Panc1 (cell line): Measurements from ENCODE around the gene POU2AF1. TPM values are rescaled to one million over a fixed set of nuclear protein-coding genes. Genes with fewer than 3 reads are reported as not detected.

Experiments
- ATAC-seq: fragments of 200-7000 bp; cut with Tn5 transposase; 2 replicates; pipeline ENCODE4 v1.9.1; 2020; ENCODE audit warnings: mild to moderate bottlenecking, moderate library complexity
- BruUV-seq: library from RNA; stranded (reverse); fragments of 400-500 nt; replicated peaks from 2 replicates; lab custom pipeline; 2021; lab: Mats Ljungman, UMichigan
- CTCF ChIA-PET: fragments of 300-600 bp; sonication (Branson Sonifier 250); formaldehyde crosslinking; loops from one replicate; lab custom pipeline; 2022; ENCODE audit warnings: antibody characterized with exemption; lab: Charles Lee
- POLR2A ChIA-PET: fragments of 300-600 bp; sonication (Branson Sonifier 250); formaldehyde crosslinking; loops from one replicate; lab custom pipeline; 2022; ENCODE audit warnings: antibody characterized with exemption; lab: Charles Lee
- DNase-seq: peaks from one replicate; pipeline ENCODE4 v3.0.0-alpha.2; 2010; ENCODE audit warnings: low read depth, low spot score
- H3K27ac ChIP-seq: 2 replicates; pipeline ENCODE4 v1.5.1; 2011; ENCODE audit warnings: mild to moderate bottlenecking, low read length, inconsistent platforms
- H3K27me3 ChIP-seq: fragments of 200-500 bp; sonication (Bioruptor generic); 2 replicates; pipeline ENCODE4 v1.6.0; 2014; ENCODE audit warnings: low read length, inconsistent platforms; ENCODE audit not compliant: control insufficient read depth, insufficient read depth
- H3K36me3 ChIP-seq: fragments of 200-500 bp; sonication (Bioruptor generic); 2 replicates; pipeline ENCODE4 v1.5.1; 2014; ENCODE audit warnings: inconsistent platforms, mild to moderate bottlenecking, low read length, moderate library complexity; ENCODE audit not compliant: control insufficient read depth, insufficient read depth
- H3K4me1 ChIP-seq: 2 replicates; pipeline ENCODE4 v1.5.1; 2011; ENCODE audit warnings: inconsistent platforms, mild to moderate bottlenecking, low read length, moderate library complexity; ENCODE audit not compliant: control insufficient read depth, insufficient read depth
- H3K4me3 ChIP-seq, 2 experiments: 2 replicates each; pipeline ENCODE4 v1.5.1; 2011 to 2012; ENCODE audit warnings: low read depth in 2 of 2, low read length in 2 of 2, mild to moderate bottlenecking in 2 of 2, inconsistent platforms in 1 of 2, moderate library complexity in 1 of 2
- H3K9me3 ChIP-seq: fragments of 200-500 bp; sonication (Bioruptor generic); 2 replicates; pipeline ENCODE4 v1.5.1; 2014; ENCODE audit warnings: low read depth, mild to moderate bottlenecking, inconsistent platforms, low read length, moderate library complexity; ENCODE audit not compliant: control insufficient read depth, insufficient read depth
- CTCF ChIP-seq: fragments of 450-650 bp; IDR thresholded peaks from 2 replicates; pipeline ENCODE4 v1.5.1; 2017; ENCODE audit warnings: mild to moderate bottlenecking
- POLR2AphosphoS5 ChIP-seq: IDR thresholded peaks from 2 replicates; pipeline ENCODE4 v1.6.1; 2012; ENCODE audit warnings: mild to moderate bottlenecking, low read depth, low read length, moderate library complexity
- REST ChIP-seq, 2 experiments: IDR thresholded peaks; 2 replicates each; pipeline ENCODE4 v1.6.1; 2011 to 2012; ENCODE audit warnings: low read depth in 2 of 2, control low read depth in 1 of 2, low read length in 1 of 2, mild to moderate bottlenecking in 1 of 2, moderate library complexity in 1 of 2; ENCODE audit not compliant: insufficient read depth in 1 of 2
- SIN3A ChIP-seq: IDR thresholded peaks from 2 replicates; pipeline ENCODE4 v1.6.1; 2012; ENCODE audit warnings: low read depth, mild to moderate bottlenecking, low read length, moderate library complexity, borderline replicate concordance; ENCODE audit not compliant: insufficient read depth
- TCF7L2 ChIP-seq: IDR thresholded peaks from 2 replicates; pipeline ENCODE4 v1.6.1; 2011; ENCODE audit warnings: mild to moderate bottlenecking, low read depth, low read length, inconsistent platforms
- in situ Hi-C: cut with HindIII; loops from 2 replicates; pipeline ENCODE4 v1.10.0; 2016; ENCODE audit warnings: low sequenced_read_pairs, low pct_unique_long_range_greater_than_20kb
- intact Hi-C: fragments of 100-400 bp; cut with micrococcal nuclease; formaldehyde crosslinking; loops from one replicate; pipeline ENCODE4 v1.10.0; 2022; ENCODE audit not compliant: unreplicated experiment
- total RNA-seq: library from RNA; stranded (reverse); gene quantifications from one replicate; pipeline ENCODE4 v1.2.1, GENCODE V29; 2021; ENCODE audit not compliant: unreplicated experiment

POU2AF1 gene
- total RNA-seq, 1 experiment from 2014 or later, result 0.18 TPM

- intact Hi-C loops (loop anchor here (2.0 kb wide), 1 partner anchor 140 kb away; no protein-coding TSS in a partner anchor), in situ Hi-C loops (no loop called here)
- POLR2A ChIA-PET, result no interaction called here
- DNase-seq, result no peak
- ATAC-seq, result peak; percentile 36; the same call in 1 of the 2 replicates
- BruUV-seq, result no TSS peak
- Histone ChIP-seq H3K9me3 (no peaks in the 10 kb centered on the region), H3K27ac (no peak overlapping the region), H3K27me3 (peaks cover 2% of the 10 kb centered on the region; the same call in 1 of the 2 replicates), H3K4me3 (no peak overlapping the region), H3K36me3 (no peaks in the 10 kb centered on the region), H3K4me1 (no peaks in the 10 kb centered on the region)
- CTCF ChIA-PET, result interaction anchor here (1.0 kb wide), 1 partner anchor 12 kb away, joined by 3 read pairs; no protein-coding TSS in a partner anchor
- TF ChIP-seq POLR2AphosphoS5, result no peak
- no peak for TF ChIP-seq TCF7L2
- peak; percentile 56 for TF ChIP-seq CTCF
- no peak for TF ChIP-seq REST (IDR thresholded peaks at IDR 0.05; ENCODE audit: insufficient read depth in 1 of 2, low read depth in 2 of 2, low read length in 1 of 2)
- no peak for TF ChIP-seq SIN3A
Measured at GRCh38 chr11:111423250-111423615, 44.2 kb upstream of the POU2AF1 start.

GRCh38 chr11:111422494-111423249, 43.6 kb upstream of the POU2AF1 start:
- peak; percentile 81 for ATAC-seq
- ChIA-PET CTCF (interaction anchor here (1.0 kb wide), 1 partner anchor 11 kb away, joined by 3 read pairs; no protein-coding TSS in a partner anchor), POLR2A (no interaction called here)
- intact Hi-C loops, result loop anchor here (2.0 kb wide), 1 partner anchor 140 kb away; no protein-coding TSS in a partner anchor
- Histone ChIP-seq H3K4me3 (no peak overlapping the region), H3K27ac (no peak overlapping the region), H3K27me3 (0 out of 2 replicates have a peak, but pooled peaks cover 2% of the 10 kb centered on the region), H3K9me3 (no peaks in the 10 kb centered on the region), H3K36me3 (no peaks in the 10 kb centered on the region), H3K4me1 (peaks cover under 1% of the 10 kb centered on the region; the same call in 1 of the 2 replicates)
- DNase-seq, result no peak
- no TSS peak for BruUV-seq
- in situ Hi-C loops, result no loop called here
- peak; percentile 88 for TF ChIP-seq CTCF
- no peak for TF ChIP-seq TCF7L2
